HEK293T (cell line): ENCODE data around the gene BSPRY.

Experiments used
- ARNT ChIP-seq: fragments of 450-650 bp; IDR thresholded peaks from 2 replicates; pipeline ENCODE4 v1.6.1; 2017; ENCODE audit warnings: mild to moderate bottlenecking
- BHLHE40 ChIP-seq: fragments of 450-650 bp; IDR thresholded peaks from 2 replicates; pipeline ENCODE4 v1.6.1; 2016; ENCODE audit warnings: mild to moderate bottlenecking, moderate library complexity, borderline replicate concordance
- ELF4 ChIP-seq: fragments of 450-650 bp; IDR thresholded peaks from 2 replicates; pipeline ENCODE4 v1.6.1; 2017; ENCODE audit warnings: antibody characterized with exemption
- FOXK2 ChIP-seq: fragments of 450-650 bp; IDR thresholded peaks from 2 replicates; pipeline ENCODE4 v1.6.1; 2016; ENCODE audit warnings: mild to moderate bottlenecking
- FOXM1 ChIP-seq: fragments of 450-650 bp; IDR thresholded peaks from 2 replicates; pipeline ENCODE4 v1.6.1; 2017; ENCODE audit warnings: mild to moderate bottlenecking, borderline replicate concordance
- HDGF ChIP-seq: fragments of 450-650 bp; IDR thresholded peaks from 2 replicates; pipeline ENCODE4 v1.6.1; 2017; ENCODE audit warnings: antibody characterized with exemption, borderline replicate concordance
- LEF1 ChIP-seq: fragments of 450-650 bp; IDR thresholded peaks from 2 replicates; pipeline ENCODE4 v1.6.1; 2017; ENCODE audit warnings: mild to moderate bottlenecking, borderline replicate concordance
- NFRKB ChIP-seq: fragments of 450-650 bp; IDR thresholded peaks from 2 replicates; pipeline ENCODE4 v1.6.1; 2016; ENCODE audit warnings: mild to moderate bottlenecking, moderate library complexity
- PKNOX1 ChIP-seq: fragments of 450-650 bp; IDR thresholded peaks from 2 replicates; pipeline ENCODE4 v1.6.1; 2016
- SP1 ChIP-seq: fragments of 450-650 bp; IDR thresholded peaks from 2 replicates; pipeline ENCODE4 v1.6.1; 2017
- TARDBP ChIP-seq: fragments of 450-650 bp; IDR thresholded peaks from 2 replicates; pipeline ENCODE4 v1.6.1; 2016
- ZNF384 ChIP-seq: fragments of 450-650 bp; IDR thresholded peaks from 2 replicates; pipeline ENCODE4 v1.6.1; 2016

DNA sequence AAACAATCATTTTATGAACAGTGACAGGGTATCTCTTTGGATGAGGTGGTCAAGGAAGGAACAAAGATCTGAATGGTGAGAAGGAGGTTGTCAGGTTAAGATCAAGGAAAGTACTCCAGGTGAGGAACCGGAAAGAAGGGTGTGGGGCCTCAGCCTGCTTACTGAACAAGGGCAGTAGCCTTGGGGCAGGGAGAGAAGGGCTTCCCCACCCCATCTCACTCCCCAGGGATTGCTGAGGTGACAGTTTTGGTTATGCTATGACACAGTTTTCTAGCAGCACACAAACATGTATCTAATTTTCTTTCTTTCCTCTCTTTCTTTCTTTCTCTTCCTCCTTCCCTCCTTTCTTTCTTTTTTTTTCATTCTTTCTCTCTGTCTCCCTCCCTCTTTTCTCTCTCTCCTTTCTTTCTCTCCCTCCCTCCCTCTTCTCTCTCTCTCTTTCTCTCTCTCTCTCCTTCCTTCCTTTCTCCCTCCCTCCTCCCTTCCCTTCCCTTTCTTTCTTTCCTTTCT, 31.6 kb downstream of the BSPRY start:
- no peak for TF ChIP-seq ZNF384
- TF ChIP-seq BHLHE40, result no peak
- TF ChIP-seq HDGF, result no peak
- TF ChIP-seq FOXM1, result no peak
- no peak for TF ChIP-seq PKNOX1
- no peak for TF ChIP-seq SP1
- TF ChIP-seq TARDBP, result no peak
- TF ChIP-seq LEF1, result no peak
- no peak for TF ChIP-seq FOXK2
- TF ChIP-seq ELF4, result no peak
- no peak for TF ChIP-seq NFRKB
- no peak for TF ChIP-seq ARNT
